GM12878 (cell line): ENCODE data around the gene SEMA3B. TPM values are rescaled to one million over a fixed set of nuclear protein-coding genes. Genes with fewer than 3 reads are reported as not detected.

ENCODE experiments used
- ATAC-seq: fragments of 200-7000 bp; cut with Tn5 transposase; 3 replicates; pipeline ENCODE4 v1.9.1; 2020; ENCODE audit warnings: mild to moderate bottlenecking, moderate library complexity
- BruUV-seq: library from RNA; stranded (reverse); fragments of 400-500 nt; replicated peaks from 2 replicates; lab custom pipeline; 2021; lab: Mats Ljungman, UMichigan
- CTCF ChIA-PET: fragments of 300-600 bp; sonication (Branson Sonifier 250); formaldehyde crosslinking; extraction: SDS; loops from one replicate; lab custom pipeline; 2021; ENCODE audit warnings: inconsistent platforms; lab: Yijun Ruan, JAX
- POLR2A ChIA-PET: fragments of 350-600 bp; formaldehyde crosslinking; extraction: SDS; loops from one replicate; lab custom pipeline; 2021; ENCODE audit warnings: inconsistent platforms; lab: Charles Lee
- RAD21 ChIA-PET: fragments of 300-600 bp; sonication (Branson Sonifier 250); formaldehyde crosslinking; loops from one replicate; lab custom pipeline; 2023; ENCODE audit warnings: antibody characterized with exemption; ENCODE audit not compliant: unreplicated experiment; lab: Charles Lee
- SMC1A ChIA-PET: fragments of 300-600 bp; sonication (Branson Sonifier 250); formaldehyde crosslinking; loops from one replicate; lab custom pipeline; 2023; ENCODE audit not compliant: unreplicated experiment, uncharacterized antibody; lab: Charles Lee
- DNase-seq: peaks from one replicate; pipeline ENCODE4 v3.0.0-alpha.2; 2011; ENCODE audit warnings: low read depth, low spot score
- FAIRE-seq: peaks from 3 replicates; lab custom pipeline; 2011; peaks lifted over from hg19 to GRCh38; lab: Jason Lieb, UNC
- H2AFZ ChIP-seq: 2 replicates; pipeline ENCODE4 v1.6.0; 2011; ENCODE audit warnings: low read depth, low read length, control low read depth; ENCODE audit not compliant: control insufficient read depth
- H3K27ac ChIP-seq: 2 replicates; pipeline ENCODE4 v1.5.1; 2011; ENCODE audit warnings: control low read depth; ENCODE audit not compliant: control insufficient read depth, insufficient read depth
- H3K27me3 ChIP-seq, 2 experiments: replicated peaks in 1 of 2; 2 replicates each; pipeline versions ENCODE4 v1.6.0 to v1.6.1; 2011; ENCODE audit warnings: low read length in 1 of 2; ENCODE audit not compliant: control insufficient read depth in 2 of 2, insufficient read depth in 2 of 2
- H3K36me3 ChIP-seq, 2 experiments: 2 replicates each; pipeline ENCODE4 v1.5.1; 2011; ENCODE audit warnings: low read length in 1 of 2; ENCODE audit not compliant: control insufficient read depth in 2 of 2, insufficient read depth in 2 of 2
- H3K4me1 ChIP-seq: 2 replicates; pipeline ENCODE4 v1.6.1; 2011; ENCODE audit warnings: mild to moderate bottlenecking, low read length, moderate library complexity, mixed read lengths; ENCODE audit not compliant: control insufficient read depth, insufficient read depth
- H3K4me2 ChIP-seq: 2 replicates; pipeline ENCODE4 v1.6.0; 2011; ENCODE audit warnings: control low read depth; ENCODE audit not compliant: control insufficient read depth, insufficient read depth
- H3K4me3 ChIP-seq: fragments of 200-600 bp; sonication (generic); 2 replicates; pipeline ENCODE4 v1.5.1; 2016
- H3K79me2 ChIP-seq: 2 replicates; pipeline ENCODE4 v1.6.0; 2011; ENCODE audit warnings: low read length; ENCODE audit not compliant: control insufficient read depth, insufficient read depth
- H3K9ac ChIP-seq: 2 replicates; pipeline ENCODE4 v1.8.0; 2011; ENCODE audit warnings: low read length, control low read depth, mixed read lengths; ENCODE audit not compliant: control insufficient read depth, insufficient read depth
- H3K9me3 ChIP-seq: replicated peaks from 3 replicates; pipeline ENCODE4 v1.5.1; 2011; ENCODE audit warnings: mild to moderate bottlenecking, low read length; ENCODE audit not compliant: control insufficient read depth, insufficient read depth
- H4K20me1 ChIP-seq: 2 replicates; pipeline ENCODE4 v1.6.0; 2011; ENCODE audit not compliant: control insufficient read depth, insufficient read depth
- NBN ChIP-seq: fragments of 450-650 bp; IDR thresholded peaks from 2 replicates; pipeline ENCODE4 v1.6.1; 2016
- NR2F1 ChIP-seq: fragments of 450-650 bp; conservative IDR thresholded peaks from 2 replicates; pipeline ENCODE4 v1.6.1; 2017; ENCODE audit warnings: mild to moderate bottlenecking
- PML ChIP-seq: IDR thresholded peaks from 2 replicates; pipeline ENCODE4 v1.6.1; 2012; ENCODE audit warnings: low read length, inconsistent platforms
- RAD51 ChIP-seq: fragments of 450-650 bp; IDR thresholded peaks from 2 replicates; pipeline ENCODE4 v1.6.1; 2016; ENCODE audit warnings: moderate library complexity, mild to moderate bottlenecking, inconsistent platforms
- RB1 ChIP-seq: fragments of 450-650 bp; formaldehyde crosslinking; IDR thresholded peaks from 2 replicates; pipeline ENCODE4 v1.6.1; 2017; ENCODE audit warnings: mild to moderate bottlenecking, borderline replicate concordance
- TCF3 ChIP-seq: IDR thresholded peaks from 2 replicates; pipeline ENCODE4 v1.6.1; 2012; ENCODE audit warnings: low read depth, mild to moderate bottlenecking, low read length, borderline replicate concordance; ENCODE audit not compliant: insufficient read depth
- ZNF217 ChIP-seq: fragments of 450-650 bp; IDR thresholded peaks from 2 replicates; pipeline ENCODE4 v1.6.1; 2017; ENCODE audit warnings: antibody characterized with exemption, mild to moderate bottlenecking
- ZNF274 ChIP-seq: IDR thresholded peaks from one replicate; pipeline ENCODE4 v1.8.0; 2011; ENCODE audit not compliant: insufficient read length, insufficient read depth
- ZSCAN29 ChIP-seq: fragments of 450-650 bp; IDR thresholded peaks from 2 replicates; pipeline ENCODE4 v1.6.1; 2017; ENCODE audit warnings: mild to moderate bottlenecking, moderate library complexity
- WGBS: methylation state at CpG from one replicate; pipeline ENCODE4 v1.1.6; 2016; ENCODE audit warnings: low lambda C conversion rate; ENCODE audit not compliant: insufficient replicate concordance, insufficient coverage; ENCODE audit errors: missing lambda C conversion rate; 5-methylcytosine and 5-hydroxymethylcytosine counted together
- in situ Hi-C: fragments of 300-500 bp; cut with MboI; formaldehyde crosslinking; loops from 9 replicates; pipeline ENCODE4 v1.14.3; 2018; ENCODE audit warnings: mixed read lengths
- intact Hi-C: fragments of 100-400 bp; cut with micrococcal nuclease; formaldehyde crosslinking; loops from one replicate; pipeline ENCODE4 v1.14.2; 2022; ENCODE audit not compliant: unreplicated experiment
- polyA plus RNA-seq, 11 experiments: library from polyadenylated mRNA; depleted of rRNA in 4 of 11; unstranded in 6 of 11; stranded (reverse) in 5 of 11; fragments of >200 nt; fragmentation: Nextera tagmentation in 4 of 11; fragmentation: Illumina TruSeq in 1 of 11; extraction: Ambion mirVana in 4 of 11; extraction: Trizol in 1 of 11; gene quantifications; 1 replicate in 1 of 11; 2 replicates in 10 of 11; pipeline versions ENCODE4 v1.2.1 to v1.2.3, GENCODE V29; 2011 to 2016; ENCODE audit warnings: inconsistent platforms in 2 of 11, missing spikeins in 2 of 11, low read depth in 1 of 11
- total RNA-seq, 4 experiments: library from RNA; depleted of rRNA in 3 of 4; stranded (reverse); fragments of >200 nt in 3 of 4; fragmentation: Illumina TruSeq in 1 of 4; extraction: Trizol in 1 of 4; gene quantifications; 2 replicates each; pipeline versions ENCODE4 v1.2.1 to v1.2.3, GENCODE V29; 2013 to 2021
- TF ChIP-seq, protein P1 (sequence below): fragments of 450-650 bp; IDR thresholded peaks from 2 replicates; pipeline ENCODE4 v1.6.1; 2016; ENCODE audit warnings: mild to moderate bottlenecking
- TF ChIP-seq, protein P2 (sequence below): IDR thresholded peaks from 2 replicates; pipeline ENCODE4 v1.6.1; 2011; ENCODE audit warnings: borderline replicate concordance, low read depth, mild to moderate bottlenecking, moderate library complexity, low read length; ENCODE audit not compliant: insufficient read depth, poor library complexity, severe bottlenecking
- TF ChIP-seq, protein P3 (sequence below): fragments of 450-650 bp; formaldehyde crosslinking; IDR thresholded peaks from 2 replicates; pipeline ENCODE4 v1.4.0; 2020; ENCODE audit warnings: mild to moderate bottlenecking, moderate library complexity
- TF ChIP-seq, protein P4 (sequence below): fragments of 450-650 bp; conservative IDR thresholded peaks from 2 replicates; pipeline ENCODE4 v1.6.1; 2017; ENCODE audit warnings: mild to moderate bottlenecking, moderate library complexity

Gene SEMA3B
- total and polyA plus RNA-seq, 10 of the 15 experiments (the other 5 are each of a cell fraction or from before 2014, with no cell fraction given): 0.06 to 0.59 (median 0.14) TPM; not detected in 2

DNA sequence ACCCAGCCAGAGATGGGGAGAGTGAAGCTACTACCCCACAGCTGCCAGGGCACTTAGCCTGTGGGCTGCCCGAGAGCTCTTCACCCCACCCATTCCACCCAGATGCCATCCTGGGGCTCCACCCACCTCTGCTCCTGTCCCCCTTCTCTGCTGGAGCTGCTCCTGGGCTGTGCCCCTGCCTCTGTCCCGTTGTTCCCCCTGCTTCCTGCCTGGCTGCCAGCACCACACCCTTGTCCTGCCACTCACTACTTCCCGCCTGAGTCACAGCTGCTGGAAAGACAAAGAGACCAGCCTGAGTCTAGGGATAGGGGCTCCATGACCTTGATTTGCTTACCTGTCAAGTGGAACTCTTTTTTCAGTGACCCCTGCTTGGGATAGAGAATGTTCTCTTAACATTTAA lies 20.6 kb upstream of the SEMA3B start:
- Histone ChIP-seq H3K27me3 (no peaks in the 10 kb centered on the region), H3K4me2 (no peak overlapping the region), H2AFZ (no peak overlapping the region), H3K79me2 (peaks cover 64% of the 10 kb centered on the region), H3K36me3 (peaks cover 29% of the 10 kb centered on the region in 2 experiments), H3K9me3 (no peaks in the 10 kb centered on the region), H3K4me3 (no peak overlapping the region), H3K9ac (no peak overlapping the region), H3K27ac (no peak overlapping the region), H4K20me1 (peaks cover 20% of the 10 kb centered on the region), H3K4me1 (peaks cover 28% of the 10 kb centered on the region)
- DNase-seq (no peak), ATAC-seq (no peak), FAIRE-seq (no peak)
- 63% methylated on average over 3 of the region's 3 CpGs for WGBS
- ChIA-PET SMC1A (interaction anchor here (0.8 to 1.1 kb wide), 2 partner anchors 8 to 22 kb away, joined by 3 read pairs; no protein-coding TSS in a partner anchor), POLR2A (interaction anchor here (0.5 to 1.4 kb wide), 3 partner anchors 8 to 11 kb away, joined by 3 to 4 read pairs (median 3); no protein-coding TSS in a partner anchor), RAD21 (interaction anchor here (2.6 to 4.1 kb wide), 3 partner anchors 10 to 20 kb away, joined by 7 to 73 read pairs (median 10); no protein-coding TSS in a partner anchor), CTCF (interaction anchor here (0.6 to 3.3 kb wide), 5 partner anchors 11 to 90 kb away, joined by 3 to 149 read pairs (median 28); no protein-coding TSS in a partner anchor)
- in situ Hi-C loops: no loop called here
- no TSS peak for BruUV-seq
- intact Hi-C loops: no loop called here
- TF ChIP-seq ZSCAN29 (no peak), NBN (no peak), RAD51 (no peak), RB1 (no peak), PML (no peak), TCF3 (no peak), NR2F1 (no peak), ZNF274 (no peak), ZNF217 (no peak)
- TF ChIP-seq, protein P1, sequence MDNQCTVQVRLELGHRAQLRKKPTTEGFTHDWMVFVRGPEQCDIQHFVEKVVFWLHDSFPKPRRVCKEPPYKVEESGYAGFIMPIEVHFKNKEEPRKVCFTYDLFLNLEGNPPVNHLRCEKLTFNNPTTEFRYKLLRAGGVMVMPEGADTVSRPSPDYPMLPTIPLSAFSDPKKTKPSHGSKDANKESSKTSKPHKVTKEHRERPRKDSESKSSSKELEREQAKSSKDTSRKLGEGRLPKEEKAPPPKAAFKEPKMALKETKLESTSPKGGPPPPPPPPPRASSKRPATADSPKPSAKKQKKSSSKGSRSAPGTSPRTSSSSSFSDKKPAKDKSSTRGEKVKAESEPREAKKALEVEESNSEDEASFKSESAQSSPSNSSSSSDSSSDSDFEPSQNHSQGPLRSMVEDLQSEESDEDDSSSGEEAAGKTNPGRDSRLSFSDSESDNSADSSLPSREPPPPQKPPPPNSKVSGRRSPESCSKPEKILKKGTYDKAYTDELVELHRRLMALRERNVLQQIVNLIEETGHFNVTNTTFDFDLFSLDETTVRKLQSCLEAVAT: no peak
- TF ChIP-seq, protein P2, sequence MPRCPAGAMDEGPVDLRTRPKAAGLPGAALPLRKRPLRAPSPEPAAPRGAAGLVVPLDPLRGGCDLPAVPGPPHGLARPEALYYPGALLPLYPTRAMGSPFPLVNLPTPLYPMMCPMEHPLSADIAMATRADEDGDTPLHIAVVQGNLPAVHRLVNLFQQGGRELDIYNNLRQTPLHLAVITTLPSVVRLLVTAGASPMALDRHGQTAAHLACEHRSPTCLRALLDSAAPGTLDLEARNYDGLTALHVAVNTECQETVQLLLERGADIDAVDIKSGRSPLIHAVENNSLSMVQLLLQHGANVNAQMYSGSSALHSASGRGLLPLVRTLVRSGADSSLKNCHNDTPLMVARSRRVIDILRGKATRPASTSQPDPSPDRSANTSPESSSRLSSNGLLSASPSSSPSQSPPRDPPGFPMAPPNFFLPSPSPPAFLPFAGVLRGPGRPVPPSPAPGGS: no peak
- TF ChIP-seq, protein P3, sequence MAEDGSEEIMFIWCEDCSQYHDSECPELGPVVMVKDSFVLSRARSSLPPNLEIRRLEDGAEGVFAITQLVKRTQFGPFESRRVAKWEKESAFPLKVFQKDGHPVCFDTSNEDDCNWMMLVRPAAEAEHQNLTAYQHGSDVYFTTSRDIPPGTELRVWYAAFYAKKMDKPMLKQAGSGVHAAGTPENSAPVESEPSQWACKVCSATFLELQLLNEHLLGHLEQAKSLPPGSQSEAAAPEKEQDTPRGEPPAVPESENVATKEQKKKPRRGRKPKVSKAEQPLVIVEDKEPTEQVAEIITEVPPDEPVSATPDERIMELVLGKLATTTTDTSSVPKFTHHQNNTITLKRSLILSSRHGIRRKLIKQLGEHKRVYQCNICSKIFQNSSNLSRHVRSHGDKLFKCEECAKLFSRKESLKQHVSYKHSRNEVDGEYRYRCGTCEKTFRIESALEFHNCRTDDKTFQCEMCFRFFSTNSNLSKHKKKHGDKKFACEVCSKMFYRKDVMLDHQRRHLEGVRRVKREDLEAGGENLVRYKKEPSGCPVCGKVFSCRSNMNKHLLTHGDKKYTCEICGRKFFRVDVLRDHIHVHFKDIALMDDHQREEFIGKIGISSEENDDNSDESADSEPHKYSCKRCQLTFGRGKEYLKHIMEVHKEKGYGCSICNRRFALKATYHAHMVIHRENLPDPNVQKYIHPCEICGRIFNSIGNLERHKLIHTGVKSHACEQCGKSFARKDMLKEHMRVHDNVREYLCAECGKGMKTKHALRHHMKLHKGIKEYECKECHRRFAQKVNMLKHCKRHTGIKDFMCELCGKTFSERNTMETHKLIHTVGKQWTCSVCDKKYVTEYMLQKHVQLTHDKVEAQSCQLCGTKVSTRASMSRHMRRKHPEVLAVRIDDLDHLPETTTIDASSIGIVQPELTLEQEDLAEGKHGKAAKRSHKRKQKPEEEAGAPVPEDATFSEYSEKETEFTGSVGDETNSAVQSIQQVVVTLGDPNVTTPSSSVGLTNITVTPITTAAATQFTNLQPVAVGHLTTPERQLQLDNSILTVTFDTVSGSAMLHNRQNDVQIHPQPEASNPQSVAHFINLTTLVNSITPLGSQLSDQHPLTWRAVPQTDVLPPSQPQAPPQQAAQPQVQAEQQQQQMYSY: no peak
- TF ChIP-seq, protein P4, sequence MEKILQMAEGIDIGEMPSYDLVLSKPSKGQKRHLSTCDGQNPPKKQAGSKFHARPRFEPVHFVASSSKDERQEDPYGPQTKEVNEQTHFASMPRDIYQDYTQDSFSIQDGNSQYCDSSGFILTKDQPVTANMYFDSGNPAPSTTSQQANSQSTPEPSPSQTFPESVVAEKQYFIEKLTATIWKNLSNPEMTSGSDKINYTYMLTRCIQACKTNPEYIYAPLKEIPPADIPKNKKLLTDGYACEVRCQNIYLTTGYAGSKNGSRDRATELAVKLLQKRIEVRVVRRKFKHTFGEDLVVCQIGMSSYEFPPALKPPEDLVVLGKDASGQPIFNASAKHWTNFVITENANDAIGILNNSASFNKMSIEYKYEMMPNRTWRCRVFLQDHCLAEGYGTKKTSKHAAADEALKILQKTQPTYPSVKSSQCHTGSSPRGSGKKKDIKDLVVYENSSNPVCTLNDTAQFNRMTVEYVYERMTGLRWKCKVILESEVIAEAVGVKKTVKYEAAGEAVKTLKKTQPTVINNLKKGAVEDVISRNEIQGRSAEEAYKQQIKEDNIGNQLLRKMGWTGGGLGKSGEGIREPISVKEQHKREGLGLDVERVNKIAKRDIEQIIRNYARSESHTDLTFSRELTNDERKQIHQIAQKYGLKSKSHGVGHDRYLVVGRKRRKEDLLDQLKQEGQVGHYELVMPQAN: no peak
